Bone marrow (tissue), 2 donors: ENCODE measurements around the gene CYYR1.

ENCODE experiments used
- DNase-seq, 2 donors: peaks; one replicate each; lab custom pipeline; 2025; lab: John Stamatoyannopoulos, UW

Gene CYYR1

DNA sequence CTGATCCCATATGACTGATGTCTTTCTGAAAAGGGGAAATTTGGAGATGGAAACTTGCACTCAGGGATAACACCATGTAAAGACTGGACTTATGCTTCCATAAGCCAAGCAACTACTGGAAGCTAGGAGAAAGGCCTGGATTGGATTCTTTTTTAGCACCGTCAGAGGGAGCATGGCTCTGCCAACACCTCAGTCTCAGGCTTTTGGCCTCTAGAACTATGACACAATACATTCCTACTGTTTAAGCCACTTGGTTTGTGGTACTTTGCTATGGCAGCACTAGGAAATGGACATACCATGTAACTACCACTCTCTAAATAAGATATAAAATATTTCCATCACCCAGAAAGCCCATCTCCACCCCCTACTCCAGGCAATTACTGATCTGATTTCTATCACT, 139.7 kb downstream of the CYYR1 start:
- DNase-seq = no peak

DNA sequence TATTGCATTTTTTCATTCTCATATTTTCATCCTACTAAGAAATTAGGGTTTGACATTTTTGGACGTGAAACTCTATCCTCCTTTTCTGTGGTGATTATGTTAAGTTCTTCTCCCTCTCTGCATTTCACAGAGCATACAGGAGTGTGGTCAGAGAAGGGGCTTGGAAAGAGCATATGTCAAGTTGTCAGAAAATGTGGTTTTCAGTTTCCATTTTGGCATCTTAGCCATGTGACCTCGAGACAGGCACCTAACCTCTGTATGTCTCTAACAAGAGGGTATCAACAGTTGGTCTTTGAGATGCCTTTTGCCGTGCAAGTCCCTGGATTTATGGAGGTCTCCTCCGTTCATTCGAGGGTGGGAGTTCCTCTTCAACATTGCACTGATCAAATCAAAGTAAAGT, 140.7 kb downstream of the CYYR1 start:
- DNase-seq = no peak

DNA sequence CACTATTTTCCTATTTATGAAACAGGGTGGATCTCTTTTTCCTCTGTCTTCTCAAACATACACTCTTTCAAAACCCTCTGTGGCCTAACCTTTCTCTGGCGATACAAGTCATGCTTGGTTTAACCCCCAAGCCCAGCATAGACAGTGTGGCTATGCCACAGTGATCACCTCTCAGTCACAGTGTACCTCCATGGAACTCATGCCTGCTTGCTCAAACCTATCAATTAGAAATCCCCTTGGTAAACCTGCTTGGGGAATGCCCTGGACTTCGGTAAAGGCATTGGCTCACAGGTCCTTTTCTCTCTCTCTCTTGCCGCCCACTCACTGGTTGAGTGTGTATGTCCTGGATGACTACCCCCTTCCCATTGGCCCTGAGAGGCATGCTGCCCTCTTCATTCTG, 147.5 kb downstream of the CYYR1 start:
- no peak for DNase-seq

DNA sequence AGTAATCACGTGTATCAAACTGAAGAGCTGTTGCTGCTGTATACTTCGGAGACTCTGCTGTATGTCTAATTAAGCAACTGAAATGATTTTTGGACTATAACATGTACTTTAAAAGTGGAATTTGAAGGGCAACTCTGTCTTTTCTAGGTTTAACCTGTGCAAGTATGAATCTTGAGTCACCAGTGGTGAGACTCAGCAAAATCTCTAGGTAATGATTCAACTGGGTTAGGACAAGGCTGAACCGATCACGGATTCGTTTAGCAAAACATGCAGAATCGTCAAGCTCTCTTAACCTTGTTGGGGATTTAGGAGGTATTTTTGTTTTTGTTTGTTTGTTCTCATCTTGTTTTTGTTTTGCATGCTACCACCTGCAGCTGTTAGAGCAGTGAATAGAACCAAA, 149.6 kb downstream of the CYYR1 start:
- no peak for DNase-seq

DNA sequence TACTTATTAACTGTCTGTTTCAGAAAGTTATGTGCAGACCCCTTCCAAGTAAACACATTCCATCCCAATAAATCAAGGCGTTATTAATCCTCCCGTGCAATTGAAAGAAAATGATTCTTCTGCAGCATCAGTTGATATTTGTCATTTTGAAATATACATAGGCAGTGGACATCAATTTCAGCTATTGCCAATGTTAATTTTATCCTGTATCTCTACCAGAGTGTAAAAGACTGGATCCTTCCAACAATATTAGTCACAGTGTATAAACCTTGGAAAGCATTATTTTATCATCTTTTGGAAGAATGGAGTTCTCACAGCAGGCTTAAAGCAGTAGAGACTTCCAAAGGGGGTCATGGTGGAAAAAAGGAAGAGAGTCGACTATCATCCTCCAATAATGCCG, 150.4 kb downstream of the CYYR1 start:
- no peak for DNase-seq

DNA sequence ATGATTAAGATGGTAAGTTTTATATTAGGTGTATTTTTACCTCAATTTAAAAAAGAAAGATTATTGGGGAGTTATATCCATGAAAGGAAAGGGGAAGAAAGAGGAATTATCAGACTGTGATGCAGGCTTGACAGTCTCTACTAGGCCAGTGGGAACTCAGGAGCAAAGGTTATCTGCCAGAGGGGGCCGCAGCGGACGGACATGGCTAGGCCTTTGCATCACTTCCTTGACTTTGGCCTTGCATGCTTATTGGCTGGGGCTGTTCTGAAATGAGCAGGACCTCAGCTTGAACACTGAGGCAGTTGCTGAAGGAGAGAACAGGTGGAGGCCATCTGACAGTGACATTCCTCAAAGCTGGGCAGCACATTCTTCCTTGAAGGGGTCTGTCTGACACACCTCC, 150.9 kb downstream of the CYYR1 start:
- DNase-seq = no peak

DNA sequence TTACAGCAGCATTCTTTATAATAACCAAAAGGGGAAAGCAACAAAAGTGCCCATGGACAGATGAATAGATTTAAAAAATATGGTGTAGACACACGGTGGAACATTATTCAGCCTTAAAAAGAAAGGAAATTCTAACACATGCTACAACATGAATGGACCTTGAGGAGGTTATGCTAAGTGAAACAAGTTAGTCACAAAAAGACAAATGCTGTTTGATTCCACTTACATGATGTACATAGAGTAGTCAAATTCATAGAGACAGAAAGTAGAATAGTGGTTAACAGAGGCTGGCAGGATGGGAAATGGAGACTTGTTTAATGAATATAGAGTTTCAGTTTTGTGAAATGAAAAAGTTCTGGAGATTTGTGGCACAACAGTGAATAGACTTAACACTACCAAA, 151.4 kb downstream of the CYYR1 start:
- DNase-seq = no peak
